Prostate gland (tissue), 2 donors: Measurements from ENCODE around the gene TMEM179B. TPM values are rescaled to one million over a fixed set of nuclear protein-coding genes. Genes with fewer than 3 reads are reported as not detected.

ENCODE experiments used
- DNase-seq: peaks from one replicate; pipeline ENCODE4 v3.0.0-alpha.2; 2019; ENCODE audit warnings: low spot score
- H3K27ac ChIP-seq, 2 donors: fragments of 200-600 bp; sonication (generic); 2 replicates each; pipeline ENCODE4 v1.5.1; 2017 to 2019
- H3K27me3 ChIP-seq: fragments of 200-600 bp; sonication (generic); replicated peaks from 2 replicates; pipeline ENCODE4 v1.5.1; 2019; ENCODE audit not compliant: insufficient read depth
- H3K36me3 ChIP-seq, 2 donors: fragments of 200-600 bp; sonication (generic); 1 replicate in 1 of 2; 2 replicates in 1 of 2; pipeline versions ENCODE4 v1.5.1 to v1.8.1; 2017 to 2019
- H3K4me1 ChIP-seq: fragments of 200-600 bp; sonication (generic); replicated peaks from 2 replicates; pipeline ENCODE4 v1.5.1; 2019
- H3K4me3 ChIP-seq, 2 donors: fragments of 200-600 bp; sonication (generic); 2 replicates each; pipeline ENCODE4 v1.5.1; 2017 to 2019
- H3K9me3 ChIP-seq: fragments of 200-600 bp; sonication (generic); 2 replicates; pipeline ENCODE4 v1.5.1; 2017
- POLR2A ChIP-seq: fragments of 450-650 bp; IDR thresholded peaks from one replicate; pipeline ENCODE4 v1.6.1; 2016; ENCODE audit warnings: antibody characterized with exemption, mild to moderate bottlenecking
- POLR2AphosphoS5 ChIP-seq: sonication (generic); formaldehyde crosslinking; IDR thresholded peaks from one replicate; pipeline ENCODE4 v1.6.1; 2017; ENCODE audit warnings: antibody characterized with exemption
- WGBS: methylation state at CpG from one replicate; pipeline ENCODE4 v1.1.5; 2018; 5-methylcytosine and 5-hydroxymethylcytosine counted together
- intact Hi-C: fragments of 100-400 bp; cut with DNase I; formaldehyde crosslinking; loops from one replicate; pipeline ENCODE4 v1.14.2; 2022
- total RNA-seq, 2 donors: library from RNA; depleted of rRNA; stranded (reverse); fragments of >200 nt; gene quantifications; one replicate each; pipeline ENCODE4 v1.1.0, GENCODE V29; 2016
- TF ChIP-seq, protein P1 (sequence below), 4 experiments: fragments of 200-600 bp in 2 of 4; fragments of 450-650 bp in 2 of 4; sonication (generic) in 2 of 4; IDR thresholded peaks; 1 replicate in 3 of 4; 2 replicates in 1 of 4; pipeline ENCODE4 v1.5.1; 2016 to 2019; ENCODE audit warnings: antibody characterized with exemption in 4 of 4, mild to moderate bottlenecking in 2 of 4, moderate library complexity in 2 of 4

Gene TMEM179B
- total RNA-seq, 2 donors from 2014 or later, result 139 to 200 TPM

- Histone ChIP-seq H3K27me3 (no peaks in the 10 kb centered on the region), H3K27ac (peak within 1 kb of the TSS; percentile 71 to 74), H3K4me1 (peaks cover 18% of the 10 kb centered on the region), H3K9me3 (no peaks in the 10 kb centered on the region), H3K4me3 (peak within 1 kb of the TSS; percentile 69 to 73), H3K36me3 (peaks cover 12 to 26% of the 10 kb centered on the region in 2 donors)
- 0% methylated on average over 52 of the region's 58 CpGs for WGBS
- DNase-seq, result peak; percentile 84
- TF ChIP-seq POLR2A, result peak; percentile 69
- TF ChIP-seq, protein P1, sequence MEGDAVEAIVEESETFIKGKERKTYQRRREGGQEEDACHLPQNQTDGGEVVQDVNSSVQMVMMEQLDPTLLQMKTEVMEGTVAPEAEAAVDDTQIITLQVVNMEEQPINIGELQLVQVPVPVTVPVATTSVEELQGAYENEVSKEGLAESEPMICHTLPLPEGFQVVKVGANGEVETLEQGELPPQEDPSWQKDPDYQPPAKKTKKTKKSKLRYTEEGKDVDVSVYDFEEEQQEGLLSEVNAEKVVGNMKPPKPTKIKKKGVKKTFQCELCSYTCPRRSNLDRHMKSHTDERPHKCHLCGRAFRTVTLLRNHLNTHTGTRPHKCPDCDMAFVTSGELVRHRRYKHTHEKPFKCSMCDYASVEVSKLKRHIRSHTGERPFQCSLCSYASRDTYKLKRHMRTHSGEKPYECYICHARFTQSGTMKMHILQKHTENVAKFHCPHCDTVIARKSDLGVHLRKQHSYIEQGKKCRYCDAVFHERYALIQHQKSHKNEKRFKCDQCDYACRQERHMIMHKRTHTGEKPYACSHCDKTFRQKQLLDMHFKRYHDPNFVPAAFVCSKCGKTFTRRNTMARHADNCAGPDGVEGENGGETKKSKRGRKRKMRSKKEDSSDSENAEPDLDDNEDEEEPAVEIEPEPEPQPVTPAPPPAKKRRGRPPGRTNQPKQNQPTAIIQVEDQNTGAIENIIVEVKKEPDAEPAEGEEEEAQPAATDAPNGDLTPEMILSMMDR (IDR thresholded peaks at IDR 0.05), result peak; percentile 12 to 55 (median 30)
- TF ChIP-seq POLR2AphosphoS5, result peak; percentile 92
- intact Hi-C loops, result no loop called here
Observed at GRCh38 chr11:62791501-62792201, 4.4 kb downstream of the TMEM179B start, which contains the start of gene TMEM223. TMEM223 (minus strand) TSS chr11:62792006; CDS start chr11:62791994, 12 bp downstream.

GRCh38 chr11:62792202-62792575 lies 5.0 kb downstream of the TMEM179B start:
- DNase-seq, result no peak
- no peak for TF ChIP-seq POLR2A
- no peak for TF ChIP-seq POLR2AphosphoS5
- TF ChIP-seq, protein P1 (IDR thresholded peaks at IDR 0.05), result no peak
- H3K36me3 ChIP-seq, result peaks cover 15 to 29% of the 10 kb centered on the region in 2 donors

GRCh38 chr11:62794201-62794775 lies 7.1 kb downstream of the TMEM179B start:
- H3K4me3 ChIP-seq, result no peak overlapping the region

More at GRCh38 chr11:62792202-62792575, 5.0 kb downstream of the TMEM179B start:
- no peaks in the 10 kb centered on the region for H3K9me3 ChIP-seq
- H3K4me1 ChIP-seq, result peaks cover 18% of the 10 kb centered on the region
- H3K27me3 ChIP-seq, result no peaks in the 10 kb centered on the region
- intact Hi-C loops, result no loop called here
- peak overlapping the region; percentile 71 to 74 for H3K27ac ChIP-seq
- WGBS, result 18% methylated on average over 11 of the region's 11 CpGs
- peak overlapping the region in 1 of 2 donors; percentile 69 for H3K4me3 ChIP-seq

GRCh38 chr11:62796281-62796680 lies 9.1 kb downstream of the TMEM179B start:
- intact Hi-C loops, result no loop called here
- no peak for TF ChIP-seq POLR2A
- TF ChIP-seq POLR2AphosphoS5, result no peak
- TF ChIP-seq, protein P1 (IDR thresholded peaks at IDR 0.05), result no peak
- H3K4me1 ChIP-seq, result peaks cover 6% of the 10 kb centered on the region
- H3K27ac ChIP-seq, result no peak overlapping the region
- peaks cover 19 to 54% of the 10 kb centered on the region in 2 donors for H3K36me3 ChIP-seq
- H3K27me3 ChIP-seq, result no peaks in the 10 kb centered on the region
- no peak overlapping the region for H3K4me3 ChIP-seq
- 73% methylated on average over 7 of the region's 7 CpGs for WGBS
- no peaks in the 10 kb centered on the region for H3K9me3 ChIP-seq
- no peak for DNase-seq

More at GRCh38 chr11:62794201-62794775, 7.1 kb downstream of the TMEM179B start:
- Histone ChIP-seq H3K36me3 (peaks cover 18 to 42% of the 10 kb centered on the region in 2 donors), H3K4me1 (peaks cover 11% of the 10 kb centered on the region), H3K27ac (no peak overlapping the region), H3K27me3 (no peaks in the 10 kb centered on the region), H3K9me3 (no peaks in the 10 kb centered on the region)
- no peak for TF ChIP-seq POLR2A
- no peak for DNase-seq
- 91% methylated on average over 8 of the region's 8 CpGs for WGBS
- intact Hi-C loops, result no loop called here

DNA sequence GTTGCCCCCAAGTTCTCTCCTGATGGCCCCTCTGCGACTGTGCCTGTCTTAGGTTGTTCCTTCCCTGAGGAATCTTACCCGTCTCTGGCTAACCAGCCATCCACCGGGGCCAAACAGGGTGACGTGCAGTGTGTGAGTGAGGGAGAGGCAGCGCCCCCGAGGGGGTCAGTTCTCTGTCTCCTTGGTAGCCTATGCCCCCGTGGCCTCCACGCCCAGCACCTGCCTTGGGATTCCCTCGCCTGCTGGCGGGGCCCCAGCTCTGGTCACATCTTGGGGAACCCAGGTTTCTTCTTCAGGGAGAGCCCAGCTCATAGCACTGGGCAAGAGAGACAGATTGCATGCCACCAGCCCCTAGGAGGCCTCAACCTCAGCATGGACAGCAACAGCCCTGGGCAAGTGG lies 12.3 kb downstream of the TMEM179B start:
- H3K36me3 ChIP-seq, result peaks cover 19 to 61% of the 10 kb centered on the region in 2 donors
- intact Hi-C loops, result no loop called here
- no peaks in the 10 kb centered on the region for H3K9me3 ChIP-seq
- H3K27ac ChIP-seq, result no peak overlapping the region
- no peaks in the 10 kb centered on the region for H3K27me3 ChIP-seq
- 91% methylated on average over 10 of the region's 10 CpGs for WGBS
- H3K4me3 ChIP-seq, result no peak overlapping the region
- DNase-seq, result no peak
- TF ChIP-seq POLR2AphosphoS5, result no peak
- TF ChIP-seq POLR2A, result no peak
- TF ChIP-seq, protein P1 (IDR thresholded peaks at IDR 0.05), result no peak
- H3K4me1 ChIP-seq, result peaks cover 5% of the 10 kb centered on the region
